ENCODE measurements around the gene STX16.
A peak's percentile ranks its signal among the peaks of the same experiment; 100 is the strongest.

STX16 gene

DNA sequence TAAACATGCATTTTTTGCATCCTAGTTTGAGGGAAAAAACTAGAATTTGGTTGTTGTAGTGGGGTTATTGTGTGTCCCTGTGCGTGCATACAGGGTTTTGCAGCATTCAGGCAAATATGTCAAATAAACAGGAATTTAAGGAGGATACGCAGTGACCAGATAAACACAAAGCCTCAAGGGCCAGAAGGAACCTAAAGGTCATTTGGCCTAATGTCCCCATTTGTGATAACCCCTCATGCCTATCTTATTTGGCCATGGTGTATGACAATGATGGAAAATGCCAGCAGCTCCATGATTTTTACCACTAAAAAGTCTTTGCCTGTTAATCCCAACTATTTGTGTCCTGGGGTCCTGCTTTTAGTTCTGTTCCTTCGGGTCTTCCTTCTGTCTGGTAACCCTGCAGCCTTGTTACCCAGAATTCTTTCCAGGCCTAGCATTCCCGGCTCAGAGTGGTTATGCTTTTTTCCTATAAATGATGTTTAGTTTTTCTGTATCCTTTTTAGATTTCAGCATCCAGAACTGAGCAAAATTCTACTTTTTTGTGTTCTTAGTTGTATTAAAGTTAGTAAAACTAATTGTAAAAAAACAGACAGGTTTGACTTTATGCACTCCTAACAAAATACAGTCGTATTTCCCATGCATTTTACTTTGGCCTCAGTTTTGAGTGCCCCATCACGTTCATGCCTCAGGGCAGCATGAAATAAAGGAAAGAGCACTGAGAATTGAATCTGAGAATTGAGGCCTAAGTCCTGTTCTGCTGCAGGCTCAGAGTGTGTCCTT, 4.4 kb downstream of the STX16 start:
- no peak for DNase-seq

GRCh38 chr20:58656831-58657230, 5.7 kb downstream of the STX16 start:
- no peak for DNase-seq

DNA sequence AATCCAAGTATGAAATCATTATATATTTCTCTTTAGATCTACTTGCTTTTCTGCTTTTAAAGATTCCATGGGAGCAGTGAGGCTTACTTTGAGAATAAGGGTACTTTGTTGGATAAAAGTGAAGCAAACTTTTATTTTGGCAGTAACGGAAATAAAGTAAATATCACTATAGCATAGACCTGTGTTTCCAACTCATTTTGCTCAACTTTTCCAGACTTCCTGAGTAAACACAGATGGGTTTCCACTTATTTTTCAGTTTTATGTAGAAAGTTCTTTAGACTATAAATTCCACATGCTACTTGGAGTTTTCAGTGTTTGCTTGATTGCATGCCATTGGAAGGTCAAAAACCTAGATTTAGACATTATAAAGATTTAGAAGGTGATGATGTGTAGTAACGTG, 6.2 kb downstream of the STX16 start:
- no peak for DNase-seq

GRCh38 chr20:58657986-58658385, 6.9 kb downstream of the STX16 start:
- no peak for DNase-seq

- no peak for DNase-seq
These were observed 7.7 kb downstream of the STX16 start for GRCh38 chr20:58658760-58659159.

DNA sequence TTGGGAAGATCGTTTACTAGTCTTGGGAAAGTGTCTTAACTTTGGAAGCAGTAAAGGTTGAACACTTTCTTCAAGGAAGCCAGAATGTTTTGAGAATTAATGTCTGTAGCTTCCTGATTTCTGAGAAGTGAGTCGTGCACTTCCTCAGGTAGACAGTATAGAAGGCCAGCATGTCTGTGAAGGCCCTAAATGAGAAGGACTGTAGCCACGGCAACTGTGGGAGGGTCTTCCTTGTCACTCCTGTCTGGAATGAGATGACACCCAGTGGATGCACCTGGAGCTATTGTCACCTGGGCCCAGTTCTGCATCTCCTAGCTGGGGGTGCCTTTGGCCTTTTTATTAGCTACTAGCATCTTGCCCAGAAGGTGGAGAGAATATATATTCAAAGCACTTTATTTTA, 8.8 kb downstream of the STX16 start:
- DNase-seq = no peak

DNA sequence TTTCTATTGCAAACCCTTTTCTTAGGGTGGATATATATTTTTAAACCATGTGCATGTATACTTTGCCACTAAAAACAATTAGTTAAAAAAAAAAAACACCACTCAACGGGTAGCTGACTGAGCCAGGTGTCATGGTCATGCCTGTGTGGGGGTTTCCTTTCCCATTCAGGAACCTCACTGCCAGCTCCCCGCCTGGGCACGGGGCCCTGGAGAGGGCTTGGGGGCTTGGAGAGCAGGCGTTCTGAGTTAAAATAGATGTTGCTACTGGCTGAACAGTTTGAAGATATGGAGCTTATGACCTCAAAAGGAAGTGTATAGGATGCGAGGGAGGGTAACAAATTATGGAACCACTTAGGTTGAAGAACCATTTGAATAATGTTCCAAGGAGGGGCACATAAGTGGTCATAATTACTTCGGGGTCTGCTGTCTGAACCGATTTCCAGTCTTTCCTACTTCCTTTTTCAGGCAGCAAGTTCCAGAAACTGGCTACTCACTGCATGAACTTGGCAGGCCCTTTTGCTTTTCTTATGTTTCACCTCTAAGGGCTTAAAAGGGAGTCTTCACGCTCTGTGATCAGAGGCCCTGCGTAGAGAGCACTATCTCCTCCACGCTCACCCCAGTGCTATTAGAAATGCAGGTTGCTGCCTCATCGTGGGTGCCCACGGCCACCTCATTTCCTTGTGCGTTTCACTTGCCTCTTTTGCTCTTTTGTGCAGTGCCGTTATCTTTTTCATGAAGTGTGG, 9.9 kb downstream of the STX16 start:
- no peak for DNase-seq

GRCh38 chr20:58661598-58662473, 10.8 kb downstream of the STX16 start:
- no peak for DNase-seq

DNA sequence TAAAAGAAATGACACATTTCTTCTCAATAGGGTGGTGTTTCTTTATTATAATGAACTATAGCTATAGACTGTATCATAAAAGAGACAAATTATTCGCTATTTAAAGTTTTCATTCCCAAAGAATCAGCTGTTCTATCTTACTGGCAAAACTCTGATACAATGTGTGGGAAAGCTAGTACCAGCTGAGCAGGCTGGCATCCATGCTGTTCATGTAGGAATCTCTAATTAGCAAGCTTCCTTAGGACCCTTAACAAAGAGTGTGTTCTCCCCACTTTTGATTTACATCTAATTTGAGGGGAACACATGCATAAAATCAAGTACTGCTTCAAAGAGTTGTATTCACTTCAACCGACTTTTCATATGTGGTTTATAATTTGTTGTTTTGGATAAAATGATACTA, 13.2 kb downstream of the STX16 start:
- DNase-seq = no peak

GRCh38 chr20:58664883-58665282, 13.8 kb downstream of the STX16 start:
- no peak for DNase-seq

- DNase-seq = no peak
These were observed 14.5 kb downstream of the STX16 start for GRCh38 chr20:58665606-58666005.

- DNase-seq = no peak
These were observed 15.6 kb downstream of the STX16 start for GRCh38 chr20:58666702-58667101.

DNA sequence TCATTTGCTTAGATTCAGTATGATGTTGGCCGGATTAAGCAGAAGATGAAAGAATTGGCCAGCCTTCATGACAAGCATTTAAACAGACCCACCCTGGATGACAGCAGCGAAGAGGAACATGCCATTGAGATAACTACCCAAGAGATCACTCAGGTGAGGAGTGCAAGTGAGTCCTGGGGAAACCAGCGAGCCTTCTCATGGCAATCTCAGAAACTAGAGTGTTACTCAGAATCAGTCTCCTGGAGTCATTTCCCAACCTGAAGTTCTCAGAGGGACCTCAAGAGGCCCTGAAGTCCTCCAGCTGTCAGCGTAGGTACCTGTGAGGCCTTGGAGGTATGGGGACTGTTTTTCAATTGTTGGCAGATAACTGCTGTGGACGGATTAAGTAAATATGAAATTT, 16.9 kb downstream of the STX16 start:
- no peak for DNase-seq

- no peak for DNase-seq
These were observed 17.8 kb downstream of the STX16 start for GRCh38 chr20:58668901-58669286.

- peak; percentile 32 for DNase-seq
These were observed 18.4 kb downstream of the STX16 start for GRCh38 chr20:58669287-58670006.

- DNase-seq = no peak
These were observed 19.0 kb downstream of the STX16 start for GRCh38 chr20:58670102-58670501.

GRCh38 chr20:58670659-58671058, 19.6 kb downstream of the STX16 start:
- no peak for DNase-seq

- no peak for DNase-seq
These were observed 22.0 kb downstream of the STX16 start for GRCh38 chr20:58673119-58673518.

DNA sequence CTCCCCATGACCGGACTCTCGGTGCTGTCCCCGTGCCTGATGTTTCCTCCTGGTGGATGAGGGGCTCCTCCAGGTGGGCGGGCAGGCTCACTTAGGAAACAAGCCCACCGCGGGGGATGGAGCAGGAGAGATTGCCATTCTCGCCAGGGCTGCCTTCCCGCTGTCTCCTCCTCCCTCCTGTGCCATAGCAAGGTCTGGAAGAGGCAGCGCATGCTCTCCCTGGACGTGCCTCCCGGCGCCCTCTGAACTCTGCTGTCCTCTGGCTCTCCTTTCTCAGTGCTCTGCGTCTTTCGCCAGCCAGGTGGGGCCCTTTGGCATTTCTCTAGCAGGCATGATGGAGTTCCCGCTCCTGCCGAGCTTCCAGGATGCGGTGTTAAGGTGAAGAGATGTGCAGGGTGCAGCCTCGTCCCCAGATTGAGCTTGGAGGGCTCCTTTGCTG, 24.1 kb downstream of the STX16 start:
- DNase-seq = no peak

GRCh38 chr20:58675641-58676040, 24.6 kb downstream of the STX16 start:
- DNase-seq = no peak

DNA sequence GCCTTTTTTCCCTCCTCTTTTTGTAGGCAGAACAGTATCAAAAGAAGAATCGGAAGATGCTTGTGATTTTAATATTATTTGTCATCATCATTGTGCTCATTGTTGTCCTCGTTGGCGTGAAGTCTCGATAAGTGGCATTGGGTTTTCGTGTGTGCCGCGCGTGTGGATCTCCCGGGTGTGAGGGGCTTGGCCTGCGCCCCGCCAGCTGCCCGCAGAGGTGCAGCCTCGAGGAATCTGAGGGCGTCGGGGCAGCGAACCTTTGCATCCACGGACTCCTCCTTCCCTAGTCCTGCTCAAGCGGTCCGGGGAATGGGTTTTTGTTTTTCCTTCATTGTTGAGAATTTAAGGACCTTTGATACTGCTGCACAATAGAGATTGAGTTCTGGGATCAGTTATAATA, 25.1 kb downstream of the STX16 start:
- DNase-seq = no peak

- DNase-seq = no peak
These were observed 26.1 kb downstream of the STX16 start for GRCh38 chr20:58677079-58677604.

GRCh38 chr20:58677808-58678207, 26.7 kb downstream of the STX16 start:
- DNase-seq = no peak
